DOHH2 (cell line): ENCODE results near the gene SEPTIN8.

Experiments
- H3F3A ChIP-seq: fragments of 200-600 bp; sonication (generic), shearing (Covaris generic); 2 replicates; pipeline ENCODE4 v1.6.0; 2016; ENCODE audit warnings: antibody characterized with exemption, mild to moderate bottlenecking; ENCODE audit not compliant: control insufficient read depth, insufficient read depth
- H3K27ac ChIP-seq: fragments of 200-600 bp; sonication (generic); 2 replicates; pipeline ENCODE4 v1.5.1; 2014; ENCODE audit warnings: low read depth, mild to moderate bottlenecking, low read length, moderate library complexity
- H3K27me3 ChIP-seq: fragments of 200-600 bp; sonication (generic); 2 replicates; pipeline ENCODE4 v1.6.1; 2014; ENCODE audit warnings: mild to moderate bottlenecking, low read length, mixed read lengths; ENCODE audit not compliant: control insufficient read depth
- H3K36me3 ChIP-seq: fragments of 200-600 bp; sonication (generic); 2 replicates; pipeline ENCODE4 v1.6.1; 2014; ENCODE audit warnings: mild to moderate bottlenecking, low read length, moderate library complexity, mixed read lengths; ENCODE audit not compliant: control insufficient read depth
- H3K4me1 ChIP-seq: fragments of 200-600 bp; sonication (generic); 2 replicates; pipeline ENCODE4 v1.6.1; 2014; ENCODE audit warnings: mild to moderate bottlenecking, low read length, mixed read lengths; ENCODE audit not compliant: control insufficient read depth
- H3K4me2 ChIP-seq: fragments of 200-600 bp; sonication (generic); 2 replicates; pipeline ENCODE4 v1.6.0; 2014; ENCODE audit warnings: mild to moderate bottlenecking, low read length, moderate library complexity
- H3K4me3 ChIP-seq: fragments of 200-600 bp; sonication (generic); 2 replicates; pipeline ENCODE4 v1.5.1; 2014; ENCODE audit warnings: mild to moderate bottlenecking, low read length, mixed read lengths
- H3K79me2 ChIP-seq: fragments of 200-600 bp; sonication (generic); 2 replicates; pipeline ENCODE4 v1.6.1; 2014; ENCODE audit warnings: mild to moderate bottlenecking, low read length, mixed read lengths; ENCODE audit not compliant: control insufficient read depth
- H3K9me2 ChIP-seq: fragments of 200-600 bp; sonication (generic); replicated peaks from 2 replicates; pipeline ENCODE4 v1.6.1; 2014; ENCODE audit warnings: mild to moderate bottlenecking, low read length, mixed read lengths; ENCODE audit not compliant: control insufficient read depth
- H3K9me3 ChIP-seq: fragments of 200-600 bp; sonication (generic); 2 replicates; pipeline ENCODE4 v1.6.1; 2014; ENCODE audit warnings: antibody characterized with exemption, low read length, mixed read lengths; ENCODE audit not compliant: control insufficient read depth, insufficient read depth
- H4K20me1 ChIP-seq: fragments of 200-600 bp; sonication (generic); 2 replicates; pipeline ENCODE4 v1.6.0; 2014; ENCODE audit warnings: low read depth, mild to moderate bottlenecking, antibody characterized with exemption, low read length, moderate library complexity; ENCODE audit not compliant: control insufficient read depth, insufficient read depth
- CTCF ChIP-seq: fragments of 200-600 bp; sonication (generic); IDR thresholded peaks from one replicate; pipeline ENCODE4 v1.5.1; 2014; ENCODE audit warnings: antibody characterized with exemption, mild to moderate bottlenecking, low read depth, low read length; ENCODE audit not compliant: poor library complexity, severe bottlenecking
- EZH2phosphoT487 ChIP-seq: fragments of 200-600 bp; sonication (generic); IDR thresholded peaks from 2 replicates; pipeline ENCODE4 v1.6.1; 2017; ENCODE audit warnings: borderline replicate concordance, mild to moderate bottlenecking, antibody characterized with exemption, low read length, moderate library complexity, mixed read lengths

SEPTIN8 gene

GRCh38 chr5:132725745-132726144, 51.3 kb downstream of the SEPTIN8 start:
- Histone ChIP-seq H3K79me2 (no peaks in the 10 kb centered on the region), H3K9me2 (no peaks in the 10 kb centered on the region), H4K20me1 (no peaks in the 10 kb centered on the region), H3K4me2 (no peak overlapping the region), H3K4me1 (no peaks in the 10 kb centered on the region), H3K27me3 (no peaks in the 10 kb centered on the region), H3K4me3 (no peak overlapping the region), H3K9me3 (no peaks in the 10 kb centered on the region), H3F3A (0 out of 2 replicates have a peak, but pooled peaks cover 3% of the 10 kb centered on the region), H3K27ac (no peak overlapping the region), H3K36me3 (0 out of 2 replicates have a peak, but pooled peaks cover 3% of the 10 kb centered on the region)
- TF ChIP-seq CTCF (no peak), EZH2phosphoT487 (no peak)

GRCh38 chr5:132718544-132719312, 58.3 kb downstream of the SEPTIN8 start:
- Histone ChIP-seq H3K79me2 (no peaks in the 10 kb centered on the region), H3K9me3 (no peaks in the 10 kb centered on the region), H3K9me2 (no peaks in the 10 kb centered on the region), H3F3A (0 out of 2 replicates have a peak, but pooled peaks cover 2% of the 10 kb centered on the region), H3K27ac (no peak overlapping the region), H4K20me1 (no peaks in the 10 kb centered on the region), H3K27me3 (no peaks in the 10 kb centered on the region), H3K4me2 (no peak overlapping the region), H3K4me3 (no peak overlapping the region), H3K4me1 (no peaks in the 10 kb centered on the region), H3K36me3 (peaks cover 10% of the 10 kb centered on the region)
- no peak for TF ChIP-seq EZH2phosphoT487
- no peak for TF ChIP-seq CTCF

DNA sequence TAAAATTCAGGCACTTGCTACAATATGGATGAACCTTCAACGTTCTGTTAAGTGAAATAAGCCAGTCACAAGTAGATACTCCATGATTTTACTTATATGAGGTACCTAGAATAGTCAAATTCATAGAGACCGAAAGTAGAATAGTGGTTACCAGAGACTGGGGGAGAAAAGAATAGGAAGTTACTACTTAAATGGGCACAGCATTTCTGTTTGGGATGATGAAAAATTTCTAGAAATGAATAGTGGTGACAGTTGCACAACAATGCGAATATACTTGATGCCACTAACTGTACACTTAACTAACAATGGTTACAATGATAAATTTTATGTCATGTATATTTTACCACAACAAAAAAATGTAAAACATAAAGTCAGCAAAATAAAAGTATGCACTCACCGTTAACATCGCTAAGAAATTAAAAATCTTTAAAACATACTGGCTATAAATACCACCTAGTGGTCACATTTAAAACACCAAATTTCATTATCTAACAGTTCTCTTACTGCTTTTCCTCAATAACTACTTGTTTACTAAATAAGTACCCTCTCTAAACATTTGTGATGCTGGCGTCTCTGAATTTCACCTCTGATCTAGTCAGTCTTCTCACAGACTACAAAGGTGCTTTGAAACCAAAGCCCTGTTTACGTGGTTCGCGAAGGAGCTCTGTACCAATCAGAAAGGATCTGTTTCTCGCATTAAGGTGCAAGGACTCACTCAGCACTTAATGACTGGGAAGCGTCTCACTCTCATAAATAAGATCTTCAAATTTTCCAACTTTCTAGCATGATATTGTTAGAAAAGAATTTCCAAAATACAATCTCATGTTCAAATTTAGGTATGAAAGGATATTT, 62.4 kb downstream of the SEPTIN8 start:
- Histone ChIP-seq H3K4me2 (no peak overlapping the region), H4K20me1 (no peaks in the 10 kb centered on the region), H3K36me3 (peaks cover 5% of the 10 kb centered on the region), H3K4me1 (no peaks in the 10 kb centered on the region), H3K79me2 (no peaks in the 10 kb centered on the region), H3K9me3 (no peaks in the 10 kb centered on the region), H3K4me3 (no peak overlapping the region), H3K27ac (no peak overlapping the region), H3K27me3 (no peaks in the 10 kb centered on the region), H3F3A (0 out of 2 replicates have a peak, but pooled peaks cover 2% of the 10 kb centered on the region), H3K9me2 (no peaks in the 10 kb centered on the region)
- TF ChIP-seq CTCF (peak; percentile 62), EZH2phosphoT487 (no peak)
